WERI-Rb-1 (cell line): ENCODE measurements around the gene WDPCP.

ENCODE experiments used
- DNase-seq: peaks from one replicate; pipeline ENCODE4 v3.0.0-alpha.2; 2020
- H3K27ac ChIP-seq: fragments of 250-450 bp; sonication (Bioruptor Pico); 2 replicates; pipeline ENCODE4 v1.5.1; 2020; ENCODE audit warnings: mild to moderate bottlenecking, moderate library complexity
- H3K27me3 ChIP-seq: fragments of 250-450 bp; sonication (Bioruptor Pico); 2 replicates; pipeline ENCODE4 v1.5.1; 2021; ENCODE audit warnings: mild to moderate bottlenecking, low read depth, moderate library complexity; ENCODE audit not compliant: insufficient read depth, severe bottlenecking
- H3K36me3 ChIP-seq: fragments of 250-450 bp; sonication (Bioruptor Pico); 2 replicates; pipeline ENCODE4 v1.5.1; 2020; ENCODE audit warnings: mild to moderate bottlenecking, moderate library complexity
- H3K4me3 ChIP-seq: 2 replicates; pipeline ENCODE4 v1.5.1; 2011; ENCODE audit warnings: low read depth, mild to moderate bottlenecking, control low read depth, low read length
- H3K9me3 ChIP-seq: fragments of 250-450 bp; sonication (Bioruptor Pico); 2 replicates; pipeline ENCODE4 v1.5.1; 2021; ENCODE audit warnings: mild to moderate bottlenecking, moderate library complexity; ENCODE audit not compliant: severe bottlenecking
- CTCF ChIP-seq: IDR thresholded peaks from 2 replicates; pipeline ENCODE4 v1.5.1; 2011; ENCODE audit warnings: low read depth, mild to moderate bottlenecking, control low read depth, inconsistent platforms, low read length

Gene WDPCP

GRCh38 chr2:63118821-63119220 lies 469.5 kb downstream of the WDPCP start:
- H3K9me3 ChIP-seq: no peaks in the 10 kb centered on the region
- DNase-seq: no peak
- no peaks in the 10 kb centered on the region for H3K36me3 ChIP-seq
- no peak overlapping the region for H3K27ac ChIP-seq
- H3K4me3 ChIP-seq: no peak overlapping the region
- H3K27me3 ChIP-seq: no peaks in the 10 kb centered on the region
- no peak for TF ChIP-seq CTCF

- no peaks in the 10 kb centered on the region for H3K27me3 ChIP-seq
- H3K4me3 ChIP-seq: no peak overlapping the region
- no peak for DNase-seq
- no peak overlapping the region for H3K27ac ChIP-seq
- no peaks in the 10 kb centered on the region for H3K36me3 ChIP-seq
- H3K9me3 ChIP-seq: peaks cover 7% of the 10 kb centered on the region
- TF ChIP-seq CTCF: no peak
Observed at GRCh38 chr2:63104482-63104881, 483.8 kb downstream of the WDPCP start.

- Histone ChIP-seq H3K36me3 (no peaks in the 10 kb centered on the region), H3K27me3 (no peaks in the 10 kb centered on the region), H3K9me3 (peaks cover 7% of the 10 kb centered on the region), H3K27ac (no peak overlapping the region), H3K4me3 (no peak overlapping the region)
- no peak for TF ChIP-seq CTCF
- no peak for DNase-seq
Observed at GRCh38 chr2:63101954-63102353, 486.3 kb downstream of the WDPCP start.

- no peaks in the 10 kb centered on the region for H3K27me3 ChIP-seq
- H3K4me3 ChIP-seq: no peak overlapping the region
- no peak for DNase-seq
- no peak for TF ChIP-seq CTCF
- H3K9me3 ChIP-seq: peaks cover 3% of the 10 kb centered on the region
- H3K36me3 ChIP-seq: no peaks in the 10 kb centered on the region
- H3K27ac ChIP-seq: no peak overlapping the region
Observed at GRCh38 chr2:63099032-63099431, 489.2 kb downstream of the WDPCP start.

- H3K27ac ChIP-seq: no peak overlapping the region
- no peak for DNase-seq
- TF ChIP-seq CTCF: no peak
- no peaks in the 10 kb centered on the region for H3K27me3 ChIP-seq
- H3K36me3 ChIP-seq: no peaks in the 10 kb centered on the region
- H3K4me3 ChIP-seq: no peak overlapping the region
- no peaks in the 10 kb centered on the region for H3K9me3 ChIP-seq
Observed at GRCh38 chr2:63096491-63096890, 491.8 kb downstream of the WDPCP start.

GRCh38 chr2:63093502-63093901 lies 494.8 kb downstream of the WDPCP start:
- no peaks in the 10 kb centered on the region for H3K27me3 ChIP-seq
- TF ChIP-seq CTCF: no peak
- H3K36me3 ChIP-seq: no peaks in the 10 kb centered on the region
- no peak for DNase-seq
- H3K4me3 ChIP-seq: no peak overlapping the region
- no peaks in the 10 kb centered on the region for H3K9me3 ChIP-seq
- no peak overlapping the region for H3K27ac ChIP-seq
